GM19328 (cell line): ENCODE results near the gene NUB1.

Experiments
- ATAC-seq: cut with Tn5 transposase; IDR thresholded peaks from one replicate; pipeline ENCODE4 v1.9.1; 2021; ENCODE audit warnings: mild to moderate bottlenecking, moderate library complexity; ENCODE audit not compliant: unreplicated experiment

The NUB1 gene

GRCh38 chr7:151312831-151313809, 28.5 kb upstream of the NUB1 start:
- no peak for ATAC-seq

GRCh38 chr7:151313857-151314256, 27.8 kb upstream of the NUB1 start:
- no peak for ATAC-seq

- no peak for ATAC-seq
Measured at GRCh38 chr7:151314401-151314800, 27.2 kb upstream of the NUB1 start.

GRCh38 chr7:151315038-151315655, 26.5 kb upstream of the NUB1 start:
- ATAC-seq = no peak

GRCh38 chr7:151316896-151317295, 24.7 kb upstream of the NUB1 start:
- no peak for ATAC-seq

- ATAC-seq = no peak
Measured at GRCh38 chr7:151317936-151318335, 23.7 kb upstream of the NUB1 start.

GRCh38 chr7:151319189-151319588, 22.4 kb upstream of the NUB1 start:
- ATAC-seq = no peak

- ATAC-seq = no peak
Measured at GRCh38 chr7:151320263-151320845, 21.3 kb upstream of the NUB1 start.

- no peak for ATAC-seq
Measured at GRCh38 chr7:151321341-151321740, 20.3 kb upstream of the NUB1 start.

GRCh38 chr7:151322906-151323305, 18.7 kb upstream of the NUB1 start:
- ATAC-seq = no peak

GRCh38 chr7:151327022-151327421, 14.6 kb upstream of the NUB1 start:
- ATAC-seq = no peak

GRCh38 chr7:151327659-151328058, 14.0 kb upstream of the NUB1 start:
- ATAC-seq = no peak

GRCh38 chr7:151330181-151330580, 11.4 kb upstream of the NUB1 start:
- no peak for ATAC-seq

GRCh38 chr7:151330661-151331060, 11.0 kb upstream of the NUB1 start:
- no peak for ATAC-seq

- ATAC-seq = no peak
Measured at GRCh38 chr7:151334628-151335027, 7.0 kb upstream of the NUB1 start.

GRCh38 chr7:151336027-151336708, 5.4 kb upstream of the NUB1 start:
- no peak for ATAC-seq

- no peak for ATAC-seq
Measured at GRCh38 chr7:151337346-151337745, 4.3 kb upstream of the NUB1 start.

GRCh38 chr7:151338809-151339208, 2.8 kb upstream of the NUB1 start:
- ATAC-seq = no peak

GRCh38 chr7:151339651-151340382, 1.8 kb upstream of the NUB1 start:
- ATAC-seq = no peak

- no peak for ATAC-seq
Measured at GRCh38 chr7:151340794-151341356, 737 bp upstream of the NUB1 start.
